Measurements from ENCODE around the gene KRTAP12-4. TPM values are rescaled to one million over a fixed set of nuclear protein-coding genes. Genes with fewer than 3 reads are reported as not detected.
"Not testable (repeated sequence)": the region's sequence is repeated elsewhere in the genome, so short reads cannot be mapped to it uniquely, and the experiment has no call there.

The KRTAP12-4 gene
- total RNA-seq, 4 donors from 2014 or later: not detected

GRCh38 chr21:44697811-44698734 lies 43.6 kb upstream of the KRTAP12-4 start:
- intact Hi-C loops (cut with DNase I): no loop called here
- no peak for DNase-seq
- H3K27ac ChIP-seq: no peak overlapping the region
- peaks cover 0 to 88% (median 0%) of the 10 kb centered on the region in 4 donors for H3K27me3 ChIP-seq
- TF ChIP-seq CTCF (IDR thresholded peaks at IDR 0.05): no peak
- no peak for TF ChIP-seq POLR2A (IDR thresholded peaks at IDR 0.05)
- no peaks in the 10 kb centered on the region for H3K4me1 ChIP-seq
- no peak overlapping the region for H3K4me3 ChIP-seq
- no peaks in the 10 kb centered on the region for H3K36me3 ChIP-seq
- peaks cover 0 to 11% (median 0%) of the 10 kb centered on the region in 3 donors for H3K9me3 ChIP-seq
- WGBS, 2 donors: 18 to 20% methylated on average over 6 to 13 of the region's 35 CpGs

DNA sequence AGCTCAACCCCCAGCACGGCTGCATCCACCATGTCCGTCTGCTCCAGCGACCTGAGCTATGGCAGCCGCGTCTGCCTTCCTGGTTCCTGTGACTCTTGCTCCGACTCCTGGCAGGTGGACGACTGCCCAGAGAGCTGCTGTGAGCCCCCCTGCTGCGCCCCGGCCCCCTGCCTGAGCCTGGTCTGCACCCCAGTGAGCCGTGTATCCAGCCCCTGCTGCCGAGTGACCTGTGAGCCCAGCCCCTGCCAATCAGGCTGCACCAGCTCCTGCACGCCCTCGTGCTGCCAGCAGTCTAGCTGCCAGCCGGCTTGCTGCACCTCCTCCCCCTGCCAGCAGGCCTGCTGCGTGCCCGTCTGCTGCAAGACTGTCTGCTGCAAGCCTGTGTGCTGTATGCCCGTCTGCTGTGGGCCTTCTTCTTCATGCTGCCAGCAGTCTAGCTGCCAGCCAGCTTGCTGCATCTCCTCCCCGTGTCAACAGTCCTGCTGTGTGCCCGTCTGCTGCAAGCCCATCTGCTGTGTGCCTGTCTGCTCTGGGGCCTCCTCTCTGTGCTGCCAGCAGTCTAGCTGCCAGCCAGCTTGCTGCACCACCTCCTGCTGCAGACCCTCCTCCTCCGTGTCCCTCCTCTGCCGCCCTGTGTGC lies 42.8 kb upstream of the KRTAP12-4 start, which contains the start of gene KRTAP10-12:
TSS of gene KRTAP10-12 (plus strand) at position 1 of the 639 bp plus-strand sequence. CDS start at position 31, 30 bp downstream.
- H3K4me3 ChIP-seq; H3K36me3 ChIP-seq; DNase-seq; H3K27ac ChIP-seq; H3K4me1 ChIP-seq; intact Hi-C loops (cut with DNase I): not testable (repeated sequence)
- Histone ChIP-seq H3K27me3 (peaks cover 0 to 80% (median 0%) of the 10 kb centered on the region in 4 donors), H3K9me3 (peaks cover 0 to 18% (median 3%) of the 10 kb centered on the region in 3 donors)
- WGBS, 2 donors: 44 to 64% methylated on average over 6 to 8 of the region's 21 CpGs
- peak in 1 of 6 experiments; percentile 32 for TF ChIP-seq CTCF (IDR thresholded peaks at IDR 0.05)

DNA sequence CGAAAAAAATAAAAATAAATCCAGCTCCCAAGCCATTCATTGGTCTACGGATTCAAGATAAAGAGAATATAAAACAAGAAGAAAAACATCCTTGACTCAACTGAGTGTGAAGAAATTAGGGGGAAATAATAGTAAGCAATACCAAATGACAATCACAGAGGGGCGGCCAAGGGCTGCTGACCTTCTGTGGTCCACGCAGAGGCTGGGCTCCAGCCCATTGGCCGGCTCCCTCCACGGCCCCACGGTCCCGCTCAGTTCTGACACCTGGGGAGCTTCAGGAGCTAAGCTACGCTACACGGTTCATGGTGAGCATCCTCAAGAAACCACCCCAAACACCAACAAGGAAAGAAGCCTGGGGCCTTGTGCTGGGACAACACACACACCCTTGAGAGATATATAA lies 42.1 kb upstream of the KRTAP12-4 start:
- no peak for TF ChIP-seq POLR2A (IDR thresholded peaks at IDR 0.05)
- no peak for TF ChIP-seq CTCF (IDR thresholded peaks at IDR 0.05)

DNA sequence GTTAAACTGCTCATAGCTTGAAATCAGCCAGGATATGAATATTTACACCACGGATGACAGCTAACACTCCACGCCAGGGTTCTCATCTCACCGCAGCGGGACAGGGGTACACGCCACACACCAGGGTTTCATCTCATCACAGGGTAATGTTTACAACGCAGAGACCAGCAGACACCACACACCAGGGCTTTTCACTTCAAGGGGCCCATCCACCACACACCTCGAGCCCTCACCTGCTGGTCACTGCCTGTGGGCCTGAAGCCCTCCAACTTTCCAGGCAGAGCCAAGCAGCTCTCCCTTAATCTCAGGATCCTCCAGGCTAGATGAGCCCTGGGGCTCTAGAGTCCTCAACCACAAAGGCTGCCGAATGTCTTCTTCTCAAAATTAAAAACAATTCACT lies 41.2 kb upstream of the KRTAP12-4 start:
- 67 to 74% methylated on average over 8 of the region's 8 CpGs for WGBS, 2 donors
- Histone ChIP-seq H3K4me1 (no peaks in the 10 kb centered on the region), H3K27ac (no peak overlapping the region), H3K9me3 (peaks cover 0 to 18% (median 3%) of the 10 kb centered on the region in 3 donors), H3K4me3 (no peak overlapping the region), H3K27me3 (peaks cover 0 to 78% (median 0%) of the 10 kb centered on the region in 4 donors), H3K36me3 (no peaks in the 10 kb centered on the region)
- DNase-seq: no peak
- intact Hi-C loops (cut with DNase I): no loop called here
- TF ChIP-seq POLR2A (IDR thresholded peaks at IDR 0.05): no peak
- TF ChIP-seq CTCF (IDR thresholded peaks at IDR 0.05): no peak

More for the DNA sequence above, 42.1 kb upstream of the KRTAP12-4 start:
- H3K4me1 ChIP-seq: no peaks in the 10 kb centered on the region
- no peak for DNase-seq
- H3K4me3 ChIP-seq: no peak overlapping the region
- H3K27ac ChIP-seq: no peak overlapping the region
- H3K9me3 ChIP-seq: peaks cover 0 to 18% (median 3%) of the 10 kb centered on the region in 3 donors
- peaks cover 0 to 78% (median 0%) of the 10 kb centered on the region in 4 donors for H3K27me3 ChIP-seq
- intact Hi-C loops (cut with DNase I): no loop called here
- H3K36me3 ChIP-seq: no peaks in the 10 kb centered on the region
- 59 to 74% methylated on average over 10 of the region's 10 CpGs for WGBS, 2 donors

- intact Hi-C loops (cut with DNase I): no loop called here
- no peak for DNase-seq
- Histone ChIP-seq H3K27me3 (peaks cover 0 to 77% (median 0%) of the 10 kb centered on the region in 4 donors), H3K27ac (no peak overlapping the region), H3K4me1 (no peaks in the 10 kb centered on the region), H3K36me3 (no peaks in the 10 kb centered on the region), H3K9me3 (peaks cover 0 to 18% (median 3%) of the 10 kb centered on the region in 3 donors), H3K4me3 (no peak overlapping the region)
- WGBS, 2 donors: 65 to 69% methylated on average over 3 to 7 of the region's 8 CpGs
- TF ChIP-seq CTCF (IDR thresholded peaks at IDR 0.05) (no peak), POLR2A (IDR thresholded peaks at IDR 0.05) (no peak)
Measured at GRCh38 chr21:44695184-44695583, 40.7 kb upstream of the KRTAP12-4 start.
